A549 (cell line): ENCODE measurements around the gene AFG3L2.

ENCODE experiments used
- CBX8 ChIP-seq: fragments of 200-600 bp; sonication (generic); IDR thresholded peaks from 2 replicates; pipeline ENCODE4 v1.6.1; 2016
- CEBPB ChIP-seq, 2 experiments: fragments of >200 bp in 1 of 2; sonication (Bioruptor Twin) in 1 of 2; formaldehyde crosslinking in 1 of 2; IDR thresholded peaks; 2 replicates each; pipeline ENCODE4 v1.6.1; 2012 to 2016
- CTCF ChIP-seq: fragments of >200 bp; sonication (Bioruptor Twin); formaldehyde crosslinking; IDR thresholded peaks from 3 replicates; pipeline ENCODE4 v1.5.1; 2016
- ESRRA ChIP-seq: fragments of 150-350 bp; IDR thresholded peaks from 2 replicates; pipeline ENCODE4 v1.6.1; 2014; ENCODE audit warnings: mild to moderate bottlenecking, low read length, borderline replicate concordance
- HDAC2 ChIP-seq: fragments of 200-600 bp; sonication (generic); IDR thresholded peaks from 2 replicates; pipeline ENCODE4 v1.6.1; 2016
- KDM5A ChIP-seq: fragments of 200-600 bp; sonication (generic); IDR thresholded peaks from 2 replicates; pipeline ENCODE4 v1.6.1; 2016; ENCODE audit warnings: antibody characterized with exemption, mild to moderate bottlenecking
- MAX ChIP-seq: IDR thresholded peaks from 2 replicates; pipeline ENCODE4 v1.6.1; 2012
- MAZ ChIP-seq: fragments of 150-350 bp; IDR thresholded peaks from 2 replicates; pipeline ENCODE4 v1.6.1; 2014; ENCODE audit warnings: antibody characterized with exemption, low read depth, low read length, borderline replicate concordance
- NFE2L2 ChIP-seq: fragments of 150-350 bp; conservative IDR thresholded peaks from 2 replicates; pipeline ENCODE4 v1.6.1; 2014; ENCODE audit warnings: low read length
- PHF8 ChIP-seq: fragments of 200-600 bp; sonication (generic); IDR thresholded peaks from 2 replicates; pipeline ENCODE4 v1.6.1; 2016; ENCODE audit warnings: low read depth, mild to moderate bottlenecking, antibody characterized with exemption, moderate library complexity, borderline replicate concordance
- POLR2A ChIP-seq: IDR thresholded peaks from 2 replicates; pipeline ENCODE4 v1.6.1; 2012; ENCODE audit warnings: mild to moderate bottlenecking, low read length
- RAD21 ChIP-seq, 2 experiments: fragments of >200 bp in 1 of 2; sonication (Bioruptor Twin) in 1 of 2; formaldehyde crosslinking in 1 of 2; IDR thresholded peaks in 1 of 2; conservative IDR thresholded peaks in 1 of 2; 2 replicates in 1 of 2; 3 replicates in 1 of 2; pipeline ENCODE4 v1.6.1; 2012 to 2018; ENCODE audit warnings: inconsistent platforms in 1 of 2
- REST ChIP-seq: fragments of 200-600 bp; sonication (generic); IDR thresholded peaks from 2 replicates; pipeline ENCODE4 v1.6.1; 2016; ENCODE audit warnings: antibody characterized with exemption, mild to moderate bottlenecking, moderate library complexity
- TF ChIP-seq, protein P1 (sequence below): fragments of 150-350 bp; IDR thresholded peaks from 2 replicates; pipeline ENCODE4 v1.6.1; 2014; ENCODE audit warnings: low read depth, mild to moderate bottlenecking, low read length

- TF ChIP-seq RAD21 (conservative IDR thresholded peaks at IDR 0.05 in 1 of 2, IDR thresholded peaks at IDR 0.05 in 1 of 2) (no peak), REST (no peak), CEBPB (IDR thresholded peaks at IDR 0.05) (no peak), CTCF (no peak), POLR2A (no peak), KDM5A (no peak), MAX (no peak), ESRRA (no peak), MAZ (no peak), HDAC2 (no peak), CBX8 (no peak), NFE2L2 (no peak), PHF8 (no peak)
- TF ChIP-seq, protein P1, sequence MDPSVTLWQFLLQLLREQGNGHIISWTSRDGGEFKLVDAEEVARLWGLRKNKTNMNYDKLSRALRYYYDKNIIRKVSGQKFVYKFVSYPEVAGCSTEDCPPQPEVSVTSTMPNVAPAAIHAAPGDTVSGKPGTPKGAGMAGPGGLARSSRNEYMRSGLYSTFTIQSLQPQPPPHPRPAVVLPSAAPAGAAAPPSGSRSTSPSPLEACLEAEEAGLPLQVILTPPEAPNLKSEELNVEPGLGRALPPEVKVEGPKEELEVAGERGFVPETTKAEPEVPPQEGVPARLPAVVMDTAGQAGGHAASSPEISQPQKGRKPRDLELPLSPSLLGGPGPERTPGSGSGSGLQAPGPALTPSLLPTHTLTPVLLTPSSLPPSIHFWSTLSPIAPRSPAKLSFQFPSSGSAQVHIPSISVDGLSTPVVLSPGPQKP: no peak
Observed at GRCh38 chr18:12359515-12359927, 17.5 kb downstream of the AFG3L2 start.
